ENCODE data around the gene GPR173. TPM values are rescaled to one million over a fixed set of nuclear protein-coding genes. Genes with fewer than 3 reads are reported as not detected.

Gene GPR173
- total and polyA plus RNA-seq, 2 of the 8 experiments (the other 6 are each of a cell fraction or from before 2014, with no cell fraction given), result 7.0 to 11.3 TPM

GRCh38 chrX:53004038-53004437, 44.6 kb upstream of the GPR173 start:
- H2AK5ac ChIP-seq (ENCODE audit: low read depth, low read length), result no peak overlapping the region
- H2BK20ac ChIP-seq (ENCODE audit: low read length), result no peak overlapping the region
- H3K23me2 ChIP-seq (ENCODE audit: low read depth, low read length), result no peaks in the 10 kb centered on the region
- no peak overlapping the region for H3K4ac ChIP-seq (replicated peaks; ENCODE audit: insufficient read length, low read depth, low read length)
- no peak overlapping the region for H2BK15ac ChIP-seq (ENCODE audit: low read length)
- H3K36me3 ChIP-seq (ENCODE audit: control insufficient read depth in 2 of 4, insufficient read depth in 4 of 4, low read length in 3 of 4), result no peaks in the 10 kb centered on the region
- H3K18ac ChIP-seq (ENCODE audit: extremely low read depth, low read length), result no peak overlapping the region
- no peak overlapping the region for H4K5ac ChIP-seq (ENCODE audit: insufficient read length, low read depth, low read length)
- H3K9ac ChIP-seq (replicated peaks in 1 of 4; ENCODE audit: extremely low read depth in 1 of 4, low read depth in 3 of 4, low read length in 3 of 4), result no peak overlapping the region
- no peak overlapping the region for H2BK120ac ChIP-seq (replicated peaks; ENCODE audit: low read depth, low read length)
- H3K4me3 ChIP-seq (ENCODE audit: extremely low read depth in 1 of 4, insufficient read depth in 2 of 4, low read depth in 3 of 4, low read length in 4 of 4), result no peak overlapping the region
- no peaks in the 10 kb centered on the region for H3K9me3 ChIP-seq (ENCODE audit: insufficient read depth in 2 of 2, low read depth in 1 of 2, low read length in 1 of 2)
- peaks cover 0 to 15% (median 2%) of the 10 kb centered on the region in 4 experiments; a peak in 2 of 7 replicates for H3K27me3 ChIP-seq (replicated peaks in 1 of 4; ENCODE audit: control insufficient read depth in 3 of 4, extremely low read depth in 1 of 4, insufficient read depth in 3 of 4, low read length in 3 of 4)
- DNase-seq (ENCODE audit: low read depth in 1 of 2, low spot score in 2 of 2) (no peak), FAIRE-seq (no peak)
- no peak overlapping the region for H2AFZ ChIP-seq (ENCODE audit: low read length)
- no peak overlapping the region for H4K8ac ChIP-seq (ENCODE audit: extremely low read depth, insufficient read depth, low read length)
- no peaks in the 10 kb centered on the region for H3K79me2 ChIP-seq (ENCODE audit: control insufficient read depth in 1 of 2, insufficient read depth in 2 of 2, low read length in 2 of 2)
- no peak overlapping the region for H2BK12ac ChIP-seq (ENCODE audit: low read depth, low read length)
- TF ChIP-seq POLR2A (IDR thresholded peaks at IDR 0.05; ENCODE audit: control extremely low read depth in 1 of 2, low read depth in 2 of 2, low read length in 2 of 2) (no peak), ZNF274 (IDR thresholded peaks at IDR 0.05; ENCODE audit: borderline replicate concordance, extremely low read depth, low read length) (no peak), GABPA (IDR thresholded peaks at IDR 0.05; ENCODE audit: borderline replicate concordance, insufficient read depth, low read length) (no peak), SP1 (IDR thresholded peaks at IDR 0.05; ENCODE audit: low read depth, low read length) (no peak), ASH2L (IDR thresholded peaks at IDR 0.05; ENCODE audit: low read length) (no peak), POLR2AphosphoS5 (IDR thresholded peaks at IDR 0.05; ENCODE audit: low read depth, low read length) (no peak), RNF2 (IDR thresholded peaks at IDR 0.05; ENCODE audit: borderline replicate concordance, low read depth, low read length, missing control alignments, poor library complexity, severe bottlenecking) (no peak), SAP30 (IDR thresholded peaks at IDR 0.05; ENCODE audit: insufficient read depth, insufficient replicate concordance, low read length) (no peak), CHD1 (IDR thresholded peaks at IDR 0.05; ENCODE audit: low read depth, low read length) (no peak)
- TF ChIP-seq, protein P1, sequence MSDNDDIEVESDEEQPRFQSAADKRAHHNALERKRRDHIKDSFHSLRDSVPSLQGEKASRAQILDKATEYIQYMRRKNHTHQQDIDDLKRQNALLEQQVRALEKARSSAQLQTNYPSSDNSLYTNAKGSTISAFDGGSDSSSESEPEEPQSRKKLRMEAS (IDR thresholded peaks at IDR 0.05), result no peak
- WGBS, 2 experiments (ENCODE audit: extremely low coverage in 1 of 2, insufficient coverage in 1 of 2, insufficient read length in 1 of 2, insufficient replicate concordance in 2 of 2, low coverage in 1 of 2, low lambda C conversion rate in 2 of 2, missing lambda C conversion rate in 1 of 2), result 95% methylated on average over 4 of the region's 4 CpGs; no CpG with 5 or more reads in 1 of the 2 experiments
- H3K4me1 ChIP-seq (replicated peaks in 1 of 4; ENCODE audit: control insufficient read depth in 3 of 4, insufficient read depth in 4 of 4, low read length in 3 of 4), result no peaks in the 10 kb centered on the region
- ChIA-PET POLR2A (ENCODE audit: partially characterized antibody) (no interaction called here), CTCF (ENCODE audit: partially characterized antibody) (interaction anchor here (0.6 to 3.8 kb wide), 4 partner anchors 8 to 303 kb away, joined by 3 to 13 read pairs (median 5); no protein-coding TSS in a partner anchor)
- H4K20me1 ChIP-seq (replicated peaks in 1 of 2; ENCODE audit: control insufficient read depth in 1 of 2, insufficient read depth in 2 of 2, low read length in 2 of 2), result no peaks in the 10 kb centered on the region
- H3K4me2 ChIP-seq (ENCODE audit: insufficient read depth in 1 of 2, low read depth in 2 of 2, low read length in 2 of 2), result no peak overlapping the region
- H3K79me1 ChIP-seq (ENCODE audit: low read depth, low read length), result no peaks in the 10 kb centered on the region
- H3K56ac ChIP-seq (replicated peaks; ENCODE audit: insufficient read length, low read depth, low read length), result no peak overlapping the region
- H4K91ac ChIP-seq (replicated peaks; ENCODE audit: insufficient read length, low read length), result no peak overlapping the region
- no peak overlapping the region for H3K23ac ChIP-seq (ENCODE audit: insufficient read length)
- no peak overlapping the region for H2BK5ac ChIP-seq (ENCODE audit: low read depth, low read length)
- no peak overlapping the region for H3K27ac ChIP-seq (ENCODE audit: low read depth, low read length)
- H3K14ac ChIP-seq (ENCODE audit: insufficient read length), result no peak overlapping the region
